ENCODE results near the gene POLR2J3.
"Not testable (repeated sequence)": the region's sequence is repeated elsewhere in the genome, so short reads cannot be mapped to it uniquely, and the experiment has no call there.

DNA sequence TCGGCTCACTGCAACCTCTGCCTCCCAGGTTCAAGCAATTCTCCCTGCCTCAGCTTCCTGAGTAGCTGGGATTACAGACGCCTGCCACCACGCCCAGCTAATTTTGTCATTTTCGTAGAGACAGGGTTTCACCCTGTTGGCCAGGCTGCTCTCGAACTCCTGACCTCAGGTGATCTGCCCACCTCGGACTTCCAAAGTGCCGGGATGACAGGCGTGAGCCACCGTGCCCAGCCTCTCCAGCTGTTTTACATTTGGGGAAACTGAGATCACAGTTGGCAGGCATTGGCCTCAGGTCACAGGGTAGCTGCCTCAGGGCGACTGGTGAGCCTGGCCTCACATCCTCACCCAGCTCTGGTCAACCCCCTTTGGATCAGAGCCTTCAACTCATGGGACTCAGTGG lies 37.4 kb upstream of the POLR2J3 start:
- not testable (repeated sequence) for TF ChIP-seq POLR2A, CTCF (IDR thresholded peaks at IDR 0.05)
